HG02610 (cell line): Measurements from ENCODE around the gene ZNG1F.
"Not testable (repeated sequence)": the region's sequence is repeated elsewhere in the genome, so short reads cannot be mapped to it uniquely, and the experiment has no call there.

Source experiments
- ATAC-seq: cut with Tn5 transposase; IDR thresholded peaks from one replicate; pipeline ENCODE4 v1.9.1; 2021; ENCODE audit warnings: mild to moderate bottlenecking, moderate library complexity; ENCODE audit not compliant: unreplicated experiment

ZNG1F gene

DNA sequence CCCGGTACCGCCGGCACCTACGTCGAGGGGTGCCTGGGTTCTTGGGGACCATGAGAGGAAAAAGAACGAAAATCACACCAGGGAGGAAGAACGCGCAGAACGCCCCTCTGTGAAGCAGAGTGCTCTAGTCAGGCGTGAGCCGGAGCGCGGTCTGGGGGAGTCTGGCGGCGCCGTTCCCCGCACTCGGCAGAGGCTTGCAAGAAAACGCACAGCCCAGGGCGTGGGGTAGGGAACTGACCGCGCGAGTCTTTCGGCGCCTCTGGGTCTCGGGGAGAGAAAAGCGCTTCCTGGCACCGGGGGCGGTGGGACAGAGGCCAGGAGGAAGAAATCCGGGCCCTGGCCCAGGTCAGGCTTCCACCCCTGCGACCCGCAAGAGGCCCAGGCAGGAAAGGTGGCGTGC lies 65.3 kb downstream of the ZNG1F start:
- not testable (repeated sequence) for ATAC-seq

DNA sequence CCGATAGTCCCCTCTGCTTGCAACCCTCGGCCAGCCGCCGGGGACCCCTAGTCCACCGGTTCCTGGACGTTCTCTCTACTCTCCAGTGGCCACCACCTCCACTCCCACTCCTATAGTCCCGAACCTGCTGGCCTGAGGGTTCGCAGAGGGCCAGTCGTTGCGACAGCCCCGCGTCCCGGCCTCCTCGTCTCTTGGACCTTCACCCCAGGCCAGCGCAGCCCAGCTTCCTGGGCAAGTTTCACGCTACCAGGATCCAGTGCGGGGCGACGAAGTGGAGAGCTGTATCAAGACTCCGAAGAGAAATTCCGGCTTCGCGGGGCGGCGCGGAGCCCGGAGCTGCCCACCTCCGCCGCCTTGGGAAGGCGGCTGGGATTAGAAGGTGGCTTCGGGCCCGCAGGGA lies 65.7 kb downstream of the ZNG1F start:
- not testable (repeated sequence) for ATAC-seq

DNA sequence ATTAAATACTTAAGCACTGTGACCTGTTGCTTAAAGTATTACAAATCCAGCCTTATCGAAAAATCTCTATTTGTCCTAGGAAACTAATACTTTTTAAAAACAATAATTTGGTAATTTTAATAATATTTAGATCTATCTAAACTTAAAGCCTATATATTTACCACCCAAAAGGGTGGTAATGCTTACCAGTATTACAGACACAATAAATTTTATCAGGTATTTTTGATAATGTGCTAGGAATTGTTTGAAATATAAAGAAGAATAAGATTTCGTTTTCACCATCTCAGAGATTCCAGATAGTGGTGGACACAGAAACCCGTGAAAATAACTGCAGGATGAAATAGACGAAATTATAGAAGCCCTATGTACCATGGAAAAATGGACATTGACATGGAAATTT lies 68.4 kb downstream of the ZNG1F start:
- not testable (repeated sequence) for ATAC-seq

DNA sequence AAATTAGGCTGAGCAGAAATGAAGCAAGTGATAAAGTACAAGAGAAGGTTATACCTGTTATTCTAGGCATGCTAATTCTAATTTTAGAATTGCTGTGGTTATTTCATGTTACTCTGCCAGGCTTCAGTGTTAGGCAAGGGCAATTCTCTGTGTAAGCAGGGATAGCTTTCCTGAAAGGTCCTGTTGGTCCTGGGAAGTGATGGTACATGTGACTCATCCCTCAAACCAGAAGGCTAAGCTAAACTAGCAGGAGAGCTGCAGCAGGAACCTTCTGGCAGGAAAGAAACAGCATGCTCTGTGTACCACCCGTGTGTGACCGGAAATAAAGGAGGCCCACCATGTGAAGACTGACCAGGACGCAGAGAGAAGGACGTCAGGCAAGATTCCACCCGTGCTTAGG lies 69.4 kb downstream of the ZNG1F start:
- ATAC-seq: not testable (repeated sequence)

DNA sequence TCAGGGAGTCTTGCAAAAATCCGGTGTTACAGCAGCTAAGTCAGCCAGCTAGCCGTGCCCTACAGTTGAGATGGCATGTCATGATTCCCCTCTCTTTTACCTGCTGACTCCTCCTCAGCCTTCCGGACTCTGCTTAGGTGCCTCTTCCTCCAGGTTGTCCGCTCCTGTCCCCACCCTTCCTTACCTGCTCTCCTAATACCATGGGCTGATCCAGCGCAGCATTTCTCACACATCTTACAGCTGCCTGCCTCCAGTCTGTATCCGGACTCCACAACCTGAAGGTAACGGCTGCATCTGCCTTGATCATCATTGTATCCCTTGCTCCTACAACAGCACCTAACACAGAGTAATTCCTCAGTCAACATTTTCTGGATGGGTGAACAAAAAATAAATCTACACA lies 69.8 kb downstream of the ZNG1F start:
- ATAC-seq: not testable (repeated sequence)

DNA sequence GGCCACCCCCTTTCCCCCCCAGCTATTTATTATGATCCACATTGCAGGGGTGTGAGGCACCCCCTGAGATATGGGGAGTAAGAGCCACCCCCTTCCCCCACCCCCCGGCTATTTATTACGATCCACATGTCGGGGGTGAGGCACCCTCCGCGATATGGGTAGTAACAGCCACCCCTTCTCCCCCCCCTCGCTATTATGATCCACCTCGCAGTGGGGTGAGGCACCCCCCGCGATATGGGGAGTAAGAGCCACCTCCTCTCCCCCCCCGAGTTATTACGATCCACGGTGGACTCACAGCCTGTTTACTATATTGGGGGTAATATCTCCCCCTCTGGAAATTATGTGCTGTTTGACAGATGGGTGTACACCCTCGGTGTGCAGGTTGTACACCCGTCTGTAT lies 75.8 kb downstream of the ZNG1F start:
- ATAC-seq: not testable (repeated sequence)

DNA sequence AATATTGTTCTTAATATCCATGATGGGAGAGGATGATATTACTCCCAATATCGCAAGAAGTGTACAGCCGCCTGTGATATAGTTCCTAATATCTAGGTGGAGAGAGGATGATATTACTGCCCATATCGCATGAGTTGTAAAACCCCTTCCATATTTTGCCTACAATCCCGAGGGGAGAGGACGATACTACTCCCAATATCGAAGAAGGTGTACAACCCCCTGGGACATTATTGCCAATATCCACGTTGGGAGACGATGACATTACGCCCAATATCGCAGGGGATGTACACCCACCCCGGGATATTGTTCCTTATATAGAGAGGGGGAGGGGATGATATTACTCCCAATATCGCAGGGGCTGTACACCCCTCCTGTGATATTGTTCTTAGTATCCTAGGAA lies 77.7 kb downstream of the ZNG1F start:
- ATAC-seq: not testable (repeated sequence)

DNA sequence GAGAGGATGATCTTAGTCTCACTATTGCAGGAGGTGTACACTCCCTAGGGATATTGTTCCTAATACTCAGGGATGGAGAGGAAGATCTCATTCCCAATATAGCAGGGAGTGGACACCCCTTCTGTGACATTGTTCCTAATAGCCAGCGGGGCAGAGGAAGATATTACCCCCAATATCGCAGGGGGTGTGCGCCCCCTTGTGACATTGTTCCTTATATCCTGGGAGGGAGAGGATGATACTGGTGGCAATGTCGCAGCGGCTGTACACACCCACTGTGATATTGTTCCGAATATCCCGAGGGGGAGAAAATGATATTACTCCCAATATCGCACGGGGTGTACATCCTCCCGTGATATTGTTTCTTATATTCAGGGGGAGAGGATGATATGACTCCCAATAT lies 78.2 kb downstream of the ZNG1F start:
- ATAC-seq: not testable (repeated sequence)

DNA sequence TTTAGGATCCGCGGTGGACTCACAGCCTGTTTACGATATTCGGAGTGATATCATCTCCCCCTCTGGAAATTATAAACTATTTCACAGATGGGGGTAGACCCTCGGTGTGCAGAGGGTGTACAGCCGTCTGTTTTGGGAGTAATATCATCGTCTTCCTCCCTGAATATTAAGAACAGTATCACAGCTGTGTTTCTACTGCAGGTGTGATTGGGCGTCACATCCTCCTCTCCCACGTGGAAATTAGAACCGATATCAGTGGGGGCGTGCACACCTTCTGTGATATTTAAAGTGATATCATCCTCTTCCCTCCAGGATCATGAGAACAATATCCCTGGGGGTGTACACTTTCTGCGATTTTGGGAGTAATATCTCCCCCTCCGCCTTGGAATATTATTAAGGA lies 79.9 kb downstream of the ZNG1F start:
- not testable (repeated sequence) for ATAC-seq

DNA sequence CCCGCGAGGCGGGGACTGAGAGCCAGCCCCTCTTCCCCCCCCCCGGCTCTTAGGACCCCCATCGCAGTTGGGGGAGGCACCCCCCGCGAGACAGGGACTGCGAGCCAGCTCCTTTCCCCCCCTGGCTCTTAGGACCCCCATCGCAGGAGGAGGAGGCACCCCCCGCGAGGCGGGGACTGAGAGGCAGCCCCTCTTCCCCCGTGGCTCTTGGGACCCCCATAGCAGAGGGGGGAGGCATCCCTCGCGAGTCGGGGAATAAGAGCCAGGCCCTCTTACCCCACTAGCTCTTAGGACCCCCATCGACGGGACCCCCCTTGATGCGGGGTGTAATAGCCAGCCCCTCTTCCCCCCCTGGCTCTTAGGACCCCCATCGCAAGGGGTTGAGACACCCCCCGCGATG lies 80.3 kb downstream of the ZNG1F start:
- not testable (repeated sequence) for ATAC-seq

DNA sequence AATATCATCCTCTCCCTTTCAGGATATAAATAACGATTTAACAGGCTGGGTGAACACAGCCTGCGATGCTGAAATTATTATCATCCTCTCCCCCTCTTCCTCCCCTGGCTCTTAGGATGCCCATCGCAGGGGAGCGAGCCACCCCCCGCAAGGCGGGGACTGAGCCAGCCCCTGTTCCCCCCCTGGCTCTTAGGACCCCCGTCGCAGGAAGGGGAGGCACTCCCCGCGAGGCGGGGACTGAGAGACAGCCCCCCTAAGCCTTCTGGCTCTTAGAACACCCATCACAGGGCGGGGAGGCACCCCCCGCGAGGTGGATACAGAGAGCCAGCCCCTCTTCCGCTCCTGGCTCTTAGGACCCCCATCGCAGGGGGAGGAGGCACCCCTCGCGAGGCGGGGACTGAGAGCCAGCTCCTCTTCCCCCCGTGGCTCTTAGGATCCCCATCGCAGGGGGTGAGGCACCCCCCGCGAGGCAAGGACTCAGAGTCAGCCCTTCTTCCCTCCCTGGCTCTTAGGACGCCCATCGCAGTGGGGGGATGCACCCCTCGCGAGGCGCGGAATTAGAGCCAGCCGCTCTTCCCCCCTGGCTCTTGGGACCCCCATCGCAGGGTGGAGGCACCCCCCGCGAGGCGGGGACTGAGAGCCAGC lies 82.5 kb downstream of the ZNG1F start:
- not testable (repeated sequence) for ATAC-seq

DNA sequence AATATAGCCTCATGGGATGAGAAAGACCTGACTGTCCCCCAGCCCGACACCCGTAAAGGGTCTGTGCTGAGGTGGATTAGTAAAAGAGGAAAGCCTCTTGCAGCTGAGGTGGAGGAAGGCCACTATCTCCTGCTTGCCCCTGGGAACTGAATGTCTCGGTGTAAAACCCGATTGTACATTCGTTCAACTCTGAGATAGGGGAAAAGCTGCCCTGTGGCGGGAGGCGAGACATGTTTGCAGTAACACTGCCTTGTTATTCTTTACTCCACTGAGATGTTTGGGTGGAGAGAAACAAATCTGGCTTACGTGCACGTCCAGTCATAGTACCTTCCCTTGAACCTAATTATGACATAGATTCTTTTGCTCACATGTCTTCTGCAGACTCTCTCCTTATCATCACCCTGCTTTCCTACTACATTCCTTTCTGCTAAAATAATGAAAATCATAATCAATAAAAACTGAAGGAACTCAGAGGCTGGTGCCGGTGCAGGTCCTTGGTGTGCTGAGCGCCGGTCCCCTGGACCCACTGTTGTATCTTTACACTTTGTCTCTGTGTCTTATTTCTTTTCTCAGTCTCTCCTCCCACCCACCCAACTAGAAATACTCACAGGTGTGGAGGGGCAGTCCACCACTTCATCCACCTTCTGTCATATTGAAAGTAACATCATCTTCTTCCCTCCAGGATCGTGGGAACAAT lies 83.4 kb downstream of the ZNG1F start:
- ATAC-seq: not testable (repeated sequence)

DNA sequence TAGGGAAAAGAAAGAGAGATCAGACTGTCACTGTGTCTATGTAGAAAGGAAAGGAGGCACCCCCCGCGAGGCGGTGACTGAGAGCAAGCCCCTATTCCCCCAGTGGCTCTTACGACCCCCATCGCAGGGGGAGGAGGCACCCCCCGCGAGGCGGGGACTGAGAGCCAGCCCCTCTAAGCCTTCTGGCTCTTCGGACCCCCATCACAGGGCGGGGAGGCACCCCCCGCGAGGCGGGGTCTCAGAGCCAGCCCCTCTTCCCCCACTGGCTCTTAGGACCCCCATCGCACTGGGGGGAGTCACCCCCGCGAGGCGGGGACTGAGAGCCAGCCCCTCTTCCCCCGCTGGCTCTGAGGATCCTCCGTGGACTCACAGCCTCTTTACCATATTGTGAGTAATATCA lies 84.6 kb downstream of the ZNG1F start:
- not testable (repeated sequence) for ATAC-seq

DNA sequence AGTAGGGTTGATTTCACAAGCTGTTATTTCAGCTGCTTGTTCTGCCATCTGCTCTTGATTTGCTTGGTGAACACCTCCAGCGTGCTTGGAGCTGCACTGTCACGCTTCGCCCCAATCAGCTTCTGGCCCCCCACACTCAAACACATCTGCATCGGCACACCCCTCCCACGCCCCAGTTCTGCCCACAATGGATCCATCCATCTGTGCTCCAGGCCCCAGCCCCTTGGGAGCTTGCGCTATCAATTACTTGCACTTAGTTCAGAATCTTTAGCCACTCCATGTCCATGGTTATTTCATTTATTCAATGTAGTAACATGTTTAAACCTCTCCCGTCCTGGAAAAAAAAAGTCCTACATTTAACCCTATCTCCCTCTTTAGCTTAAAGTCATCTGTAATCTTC lies 88.6 kb downstream of the ZNG1F start:
- not testable (repeated sequence) for ATAC-seq

DNA sequence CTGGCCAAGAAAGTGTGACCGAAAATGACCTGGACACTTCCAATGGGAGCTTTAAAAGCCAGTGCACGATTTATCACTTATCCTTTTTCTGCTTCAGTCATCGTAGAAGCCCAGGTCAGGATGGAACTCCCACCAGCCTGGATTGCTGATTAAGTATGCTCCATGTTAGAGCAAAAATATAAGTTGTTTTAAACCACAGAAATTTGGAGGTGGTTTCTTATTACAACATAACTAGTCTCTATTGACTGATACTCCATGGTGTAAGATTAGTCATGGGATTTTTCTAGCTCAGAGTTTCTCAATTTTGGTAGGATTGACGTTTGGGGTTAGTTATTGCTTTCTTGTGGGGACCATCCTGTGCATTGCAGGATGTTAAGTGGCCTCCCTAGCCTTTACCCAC lies 90.4 kb downstream of the ZNG1F start:
- peak; percentile 63 for ATAC-seq

DNA sequence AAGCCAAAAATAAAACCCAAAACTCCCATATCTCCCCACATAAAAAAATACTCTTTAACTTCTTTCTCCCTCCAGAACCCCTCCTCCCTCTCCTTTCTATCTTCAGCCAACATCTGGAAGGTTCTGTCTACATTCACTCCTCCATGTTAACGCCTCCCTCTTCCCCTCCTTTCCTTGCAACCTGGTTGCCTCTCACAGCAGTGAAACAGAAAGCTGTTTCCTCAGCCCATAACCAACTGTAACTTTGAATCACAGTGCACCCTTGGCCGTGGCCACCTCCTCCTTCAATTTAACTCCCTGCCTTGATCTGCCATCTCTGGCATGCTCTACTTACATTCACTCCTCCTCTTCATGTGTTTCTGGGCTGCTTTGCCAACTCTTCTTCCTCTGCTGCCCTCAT lies 94.1 kb downstream of the ZNG1F start:
- ATAC-seq: not testable (repeated sequence)

DNA sequence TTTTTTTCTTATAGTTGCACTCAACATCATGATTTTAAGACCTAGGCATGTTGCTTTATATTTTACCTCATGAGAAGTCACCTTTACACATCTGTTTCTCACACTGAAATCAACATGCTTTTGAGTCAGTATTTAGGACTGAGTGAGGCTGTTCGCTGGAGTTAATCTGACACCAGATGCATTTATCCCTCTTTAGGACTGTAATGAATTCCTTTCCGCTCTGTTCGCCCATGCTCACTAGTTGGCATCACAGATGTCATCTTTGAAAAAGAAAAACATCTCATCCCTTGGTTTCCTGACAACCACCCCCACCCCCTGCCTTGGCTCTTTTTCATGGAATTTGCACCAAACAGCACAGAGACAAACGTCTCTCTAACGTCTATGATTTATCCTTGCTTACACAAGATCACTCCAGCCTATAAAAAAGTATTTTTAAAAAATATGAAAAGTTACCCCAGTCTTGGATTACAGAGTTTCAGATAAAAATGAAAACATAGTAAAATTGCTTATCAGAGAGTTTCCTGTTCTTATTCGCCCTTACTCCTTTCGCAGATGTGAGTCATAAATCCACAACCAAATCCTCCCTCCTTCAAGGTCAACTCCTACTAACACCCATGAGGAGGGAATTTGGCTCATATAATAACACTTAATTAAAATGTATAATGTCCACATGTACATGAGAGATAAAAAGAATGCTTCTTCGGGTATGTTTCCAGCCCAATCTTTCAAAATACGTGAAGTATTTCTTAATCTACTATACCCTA lies 94.9 kb downstream of the ZNG1F start:
- not testable (repeated sequence) for ATAC-seq

DNA sequence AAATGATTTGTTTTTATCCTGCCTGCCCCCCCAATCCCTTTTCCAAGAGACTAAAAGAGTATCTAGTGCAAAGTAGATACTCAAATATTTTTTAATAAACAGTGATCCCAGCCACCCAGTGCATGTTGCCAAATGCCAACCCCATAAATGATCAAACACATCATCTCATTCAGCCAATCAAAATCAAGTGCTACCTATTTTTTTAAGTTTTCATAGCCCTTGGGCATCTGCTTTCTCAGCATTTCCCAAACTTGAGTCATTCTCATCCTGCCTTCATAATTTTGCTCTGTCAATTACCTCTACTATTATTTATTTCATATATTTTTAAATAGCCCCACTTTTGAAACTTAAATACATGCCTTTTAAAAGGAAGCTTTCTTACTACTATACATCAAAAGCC lies 98.2 kb downstream of the ZNG1F start:
- ATAC-seq: not testable (repeated sequence)

DNA sequence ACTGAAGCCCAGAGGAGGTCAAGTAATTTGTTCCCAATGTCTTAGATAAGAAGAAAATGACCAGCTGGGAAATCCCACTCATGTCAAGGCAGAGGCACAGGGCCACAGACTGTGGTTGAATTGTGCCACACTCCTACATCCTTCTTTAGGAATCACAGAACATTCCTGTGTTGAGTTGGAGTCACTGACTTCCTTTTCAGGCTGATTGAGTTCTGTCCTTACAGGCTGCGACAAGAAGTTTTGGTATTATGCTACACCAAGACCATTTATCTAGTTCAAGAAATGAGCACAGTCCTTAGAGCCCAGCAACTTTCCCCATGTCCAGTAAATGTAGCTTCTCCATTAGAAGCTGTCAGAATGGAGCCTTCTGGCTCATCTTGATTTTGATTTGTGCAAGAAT lies 98.7 kb downstream of the ZNG1F start:
- ATAC-seq: not testable (repeated sequence)

DNA sequence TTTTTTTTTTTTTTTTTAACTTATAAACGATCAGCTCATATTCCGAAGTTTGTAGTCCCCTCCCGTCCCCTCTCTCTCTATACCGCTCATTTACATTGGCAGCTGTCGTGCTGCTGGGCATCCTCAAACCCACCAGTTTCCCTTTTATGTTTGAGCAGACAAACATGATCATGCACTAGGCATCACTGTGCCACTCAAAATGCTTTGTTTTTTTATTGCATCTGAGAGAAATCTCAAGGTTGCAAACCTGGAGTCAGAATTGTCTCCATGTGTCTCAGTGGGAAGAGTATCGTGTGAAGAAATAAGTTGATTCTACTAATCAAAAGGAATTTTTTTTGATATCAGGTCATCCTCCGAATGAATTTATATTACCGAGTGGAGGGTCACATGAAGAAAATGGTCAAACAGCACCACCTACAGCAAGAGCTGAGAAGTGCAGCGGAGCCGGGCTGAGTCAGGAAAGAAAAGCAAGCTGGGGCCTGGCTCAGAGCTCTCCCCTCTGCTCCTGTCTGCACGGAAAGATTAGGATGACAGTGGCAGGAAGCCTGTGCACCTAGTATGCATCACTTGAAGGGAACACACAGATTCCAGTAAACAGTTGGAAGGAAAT lies 100.6 kb downstream of the ZNG1F start:
- peak; percentile 67 for ATAC-seq

DNA sequence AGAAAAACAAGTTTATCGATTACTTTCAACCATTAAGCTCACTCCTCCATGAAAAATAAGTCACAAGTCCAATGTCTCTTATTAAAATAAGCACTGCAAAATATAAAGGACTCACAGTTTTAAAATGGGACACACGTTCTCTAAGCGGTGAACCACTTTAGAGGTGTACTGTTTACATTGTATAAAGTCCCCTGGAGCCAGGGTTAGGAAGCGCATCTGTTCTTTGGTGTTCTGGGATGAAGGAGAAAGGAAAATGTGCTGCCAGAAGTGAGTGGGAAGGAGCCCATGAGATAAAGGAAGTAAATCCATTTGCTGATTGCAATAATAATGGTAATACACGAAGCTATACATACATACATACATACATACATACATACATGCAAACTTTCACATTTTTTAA lies 101.2 kb downstream of the ZNG1F start:
- not testable (repeated sequence) for ATAC-seq
